Fibroblast of villous mesenchyme (primary cell): Measurements from ENCODE around the gene NFYB. TPM values are rescaled to one million over a fixed set of nuclear protein-coding genes. Genes with fewer than 3 reads are reported as not detected.

Experiments
- DNase-seq: peaks from one replicate; pipeline ENCODE4 v3.0.0-alpha.2; 2010; ENCODE audit warnings: low read depth
- H3K4me3 ChIP-seq: 2 replicates; pipeline ENCODE4 v1.5.1; 2011; ENCODE audit warnings: low read depth, mild to moderate bottlenecking, low read length
- total RNA-seq: library from RNA; depleted of rRNA; stranded (reverse); fragments of >200 nt; gene quantifications from 2 replicates; pipeline ENCODE4 v1.2.3, GENCODE V29; 2012
- TF ChIP-seq, protein P1 (sequence below): IDR thresholded peaks from 2 replicates; pipeline ENCODE4 v1.5.1; 2012; ENCODE audit warnings: low read depth, mild to moderate bottlenecking, low read length; ENCODE audit not compliant: insufficient read depth

NFYB gene
- total RNA-seq, result 11.9 and 28.5 TPM in 2 replicates

DNA sequence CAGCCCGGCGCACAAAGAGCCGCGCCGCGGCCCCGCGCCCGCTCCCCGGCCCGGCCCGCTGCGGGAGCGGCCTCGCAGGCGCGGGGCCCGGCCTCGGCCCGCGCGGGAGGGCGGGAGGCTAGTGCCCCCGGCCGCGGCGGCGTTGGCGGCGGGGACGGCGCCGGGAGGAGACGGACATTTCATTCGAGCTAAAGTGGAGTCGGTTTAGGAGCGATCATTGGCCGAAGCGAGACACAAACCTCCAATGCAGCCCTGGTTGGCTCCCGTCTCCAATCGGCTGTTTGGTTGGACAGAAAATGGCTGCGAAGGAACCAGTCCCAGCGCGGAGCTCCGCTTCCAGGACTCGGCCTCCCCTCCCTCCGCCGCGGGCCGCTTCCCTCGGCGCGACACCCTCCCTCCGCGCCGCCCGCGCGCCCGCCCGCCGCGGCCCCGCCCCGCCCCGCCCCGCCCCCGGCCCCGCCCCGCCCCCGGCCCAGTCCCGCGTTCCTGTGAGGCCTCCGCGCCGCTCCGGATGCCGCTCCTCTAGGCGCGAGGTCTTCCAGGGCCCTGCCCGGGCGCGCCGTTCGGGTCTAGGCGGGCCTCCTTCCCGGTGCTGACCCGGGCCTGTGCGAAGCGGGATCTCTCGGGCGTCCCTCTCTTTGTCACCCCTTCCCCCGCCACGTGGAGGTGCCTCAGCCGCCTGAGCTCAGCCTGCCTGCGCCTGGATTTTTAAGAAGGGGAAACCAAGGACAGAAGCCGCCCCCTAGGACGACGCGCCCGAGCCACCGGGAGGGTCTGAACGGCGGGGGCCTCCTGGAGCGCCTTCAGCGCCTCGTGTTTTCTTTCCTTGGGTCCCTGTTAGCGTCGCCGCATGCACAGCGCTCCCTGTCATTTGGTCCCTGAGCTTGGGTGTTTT lies at the start of gene NFYB:
TSS of gene NFYB (minus strand) at position 309 of the 895 bp plus-strand sequence. CDS start 2,757 bp downstream, outside the sequence.
- H3K4me3 ChIP-seq, result peak within 1 kb of the TSS; percentile 84
- DNase-seq, result peak; percentile 98
- TF ChIP-seq, protein P1, sequence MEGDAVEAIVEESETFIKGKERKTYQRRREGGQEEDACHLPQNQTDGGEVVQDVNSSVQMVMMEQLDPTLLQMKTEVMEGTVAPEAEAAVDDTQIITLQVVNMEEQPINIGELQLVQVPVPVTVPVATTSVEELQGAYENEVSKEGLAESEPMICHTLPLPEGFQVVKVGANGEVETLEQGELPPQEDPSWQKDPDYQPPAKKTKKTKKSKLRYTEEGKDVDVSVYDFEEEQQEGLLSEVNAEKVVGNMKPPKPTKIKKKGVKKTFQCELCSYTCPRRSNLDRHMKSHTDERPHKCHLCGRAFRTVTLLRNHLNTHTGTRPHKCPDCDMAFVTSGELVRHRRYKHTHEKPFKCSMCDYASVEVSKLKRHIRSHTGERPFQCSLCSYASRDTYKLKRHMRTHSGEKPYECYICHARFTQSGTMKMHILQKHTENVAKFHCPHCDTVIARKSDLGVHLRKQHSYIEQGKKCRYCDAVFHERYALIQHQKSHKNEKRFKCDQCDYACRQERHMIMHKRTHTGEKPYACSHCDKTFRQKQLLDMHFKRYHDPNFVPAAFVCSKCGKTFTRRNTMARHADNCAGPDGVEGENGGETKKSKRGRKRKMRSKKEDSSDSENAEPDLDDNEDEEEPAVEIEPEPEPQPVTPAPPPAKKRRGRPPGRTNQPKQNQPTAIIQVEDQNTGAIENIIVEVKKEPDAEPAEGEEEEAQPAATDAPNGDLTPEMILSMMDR, result no peak

DNA sequence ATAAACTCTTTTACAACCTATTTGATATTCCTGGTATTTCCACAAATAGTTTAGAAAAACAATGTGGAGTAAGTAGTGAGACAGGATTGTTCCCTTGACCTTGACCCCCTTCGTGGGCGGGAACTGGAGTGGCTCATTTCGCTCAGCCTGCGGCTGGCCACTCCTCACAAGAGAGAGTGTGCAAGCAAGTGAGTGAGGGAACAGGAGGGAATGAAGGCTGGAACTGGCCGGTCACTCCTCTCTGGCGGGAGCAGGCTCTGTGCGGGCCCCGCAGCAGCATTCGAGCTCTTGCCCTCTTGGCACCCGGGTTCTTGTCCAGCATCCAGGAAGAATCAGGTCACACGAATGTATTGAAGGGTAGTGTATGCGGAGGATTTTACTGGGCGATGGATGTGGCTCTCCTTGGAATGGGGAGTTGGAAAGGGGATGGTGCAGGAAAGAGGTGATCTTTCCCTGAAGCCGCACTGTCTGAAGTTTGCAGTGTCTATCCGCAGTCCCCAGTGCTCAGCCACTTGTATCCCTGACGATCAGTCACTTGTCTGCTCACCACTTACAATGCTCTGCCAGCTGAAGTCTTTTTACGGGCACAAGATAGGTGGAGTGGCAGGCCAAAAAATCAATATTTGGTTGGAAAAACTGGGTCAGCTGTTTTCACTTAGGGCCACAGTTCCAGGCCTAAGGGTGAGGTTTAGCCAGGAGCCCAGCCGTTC lies 49.6 kb upstream of the NFYB start:
- H3K4me3 ChIP-seq, result no peak overlapping the region
- no peak for DNase-seq
- TF ChIP-seq, protein P1, result no peak

DNA sequence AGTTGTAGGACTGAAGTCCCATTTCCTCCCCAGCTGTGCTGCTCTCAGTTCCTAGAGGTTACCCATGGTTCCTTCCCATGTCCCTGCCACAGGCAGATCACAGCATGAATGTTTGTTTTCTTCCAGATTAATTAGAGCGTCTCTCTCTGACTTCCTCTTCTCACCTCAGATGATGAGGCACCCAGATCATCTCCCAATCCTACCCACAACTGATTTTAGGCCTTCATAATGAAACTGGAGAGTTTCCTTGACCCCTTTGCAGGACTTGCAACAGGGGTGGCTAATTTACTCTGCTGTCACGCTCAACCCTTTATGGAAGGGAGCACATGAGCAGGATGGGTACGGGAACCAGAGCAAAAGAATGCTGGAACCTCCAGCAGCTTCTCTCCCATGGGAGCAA lies 45.4 kb upstream of the NFYB start:
- TF ChIP-seq, protein P1, result no peak
- no peak for DNase-seq
- H3K4me3 ChIP-seq, result no peak overlapping the region

DNA sequence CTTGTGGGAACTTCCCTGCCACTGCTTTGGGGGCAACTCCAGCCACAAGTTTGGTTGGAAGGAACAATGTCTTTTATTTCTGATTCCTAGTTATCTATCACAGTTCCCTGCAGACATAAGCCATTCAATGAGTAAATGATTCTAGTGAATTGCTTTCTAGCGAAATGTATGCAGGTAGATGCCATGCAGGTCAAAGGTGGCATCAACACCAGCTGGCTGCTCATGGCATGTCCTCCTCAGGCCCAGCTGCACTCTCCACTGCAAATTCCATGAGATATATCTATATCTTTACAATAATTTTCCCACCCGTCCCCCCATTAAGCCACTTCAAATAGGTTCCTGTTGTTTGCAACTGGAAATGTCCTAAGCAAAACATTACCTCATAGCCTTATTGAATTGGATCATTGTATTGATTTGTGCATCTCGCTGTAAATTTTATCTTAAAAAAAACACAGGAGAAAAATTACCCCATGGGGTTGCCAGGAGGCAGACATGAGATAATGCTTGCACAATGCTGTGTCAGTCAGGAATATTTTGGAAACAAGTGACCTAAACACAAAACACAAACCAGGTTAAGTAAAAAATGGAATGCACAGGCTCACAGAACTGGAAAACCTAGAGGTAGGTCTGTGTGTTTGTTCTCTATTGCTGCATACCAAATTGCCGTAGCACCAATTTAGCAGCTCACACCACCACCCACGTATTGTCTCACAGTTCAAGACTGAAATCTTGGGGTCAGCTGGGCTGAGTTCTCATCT lies 44.8 kb upstream of the NFYB start:
- no peak overlapping the region for H3K4me3 ChIP-seq
- TF ChIP-seq, protein P1, result no peak
- DNase-seq, result peak; percentile 64

DNA sequence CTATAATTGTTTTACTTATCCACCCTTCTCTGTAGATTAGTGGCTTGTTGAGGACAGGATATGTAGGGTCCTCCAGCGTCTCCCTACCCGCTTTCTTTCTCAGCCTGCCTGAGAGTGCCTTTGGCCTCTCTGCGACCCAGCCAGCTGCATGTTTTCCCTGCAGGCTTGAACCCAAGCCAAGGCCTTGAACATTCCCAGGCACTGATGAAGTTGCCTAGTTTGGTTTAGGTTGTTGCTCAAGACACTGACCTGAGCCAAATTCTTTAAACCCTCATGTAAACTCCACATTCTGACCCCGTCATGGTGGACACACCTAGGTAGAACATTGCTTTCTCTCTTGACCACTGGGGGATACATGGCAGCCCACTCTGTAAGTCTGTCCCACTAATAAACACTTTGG lies 44.1 kb upstream of the NFYB start:
- no peak overlapping the region for H3K4me3 ChIP-seq
- TF ChIP-seq, protein P1, result no peak
- DNase-seq, result peak; percentile 96

DNA sequence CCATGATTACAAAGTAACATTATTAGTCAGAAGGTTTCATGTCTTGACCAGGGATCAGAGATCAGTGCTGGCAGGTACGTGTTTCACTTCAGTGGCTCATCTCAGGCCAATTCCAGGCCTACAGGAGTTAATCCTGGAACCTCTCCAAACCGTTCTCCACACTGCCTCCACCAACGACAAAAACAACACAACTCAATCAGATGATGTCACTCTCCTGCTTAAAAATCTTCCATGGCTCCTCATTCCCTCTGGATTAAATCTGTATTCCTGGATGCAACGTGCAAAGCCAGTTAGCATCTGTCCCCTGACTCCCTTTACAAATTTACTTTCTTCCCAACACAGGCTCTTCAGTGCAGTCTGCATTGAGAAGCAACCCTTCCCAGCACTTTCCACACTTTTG lies 43.3 kb upstream of the NFYB start:
- DNase-seq, result peak; percentile 59
- TF ChIP-seq, protein P1, result no peak
- H3K4me3 ChIP-seq, result no peak overlapping the region
